PC-9 (cell line): ENCODE data around the gene HACE1.

Source experiments
- EZH2 ChIP-seq: fragments of 200-600 bp; sonication (generic); IDR thresholded peaks from 2 replicates; pipeline ENCODE4 v1.8.0; 2017; ENCODE audit warnings: antibody characterized with exemption, low read depth
- TF ChIP-seq, protein P1 (sequence below): fragments of 200-600 bp; sonication (generic); conservative IDR thresholded peaks from 2 replicates; pipeline ENCODE4 v1.6.1; 2017; ENCODE audit warnings: mixed run types, antibody characterized with exemption, mild to moderate bottlenecking, moderate library complexity

DNA sequence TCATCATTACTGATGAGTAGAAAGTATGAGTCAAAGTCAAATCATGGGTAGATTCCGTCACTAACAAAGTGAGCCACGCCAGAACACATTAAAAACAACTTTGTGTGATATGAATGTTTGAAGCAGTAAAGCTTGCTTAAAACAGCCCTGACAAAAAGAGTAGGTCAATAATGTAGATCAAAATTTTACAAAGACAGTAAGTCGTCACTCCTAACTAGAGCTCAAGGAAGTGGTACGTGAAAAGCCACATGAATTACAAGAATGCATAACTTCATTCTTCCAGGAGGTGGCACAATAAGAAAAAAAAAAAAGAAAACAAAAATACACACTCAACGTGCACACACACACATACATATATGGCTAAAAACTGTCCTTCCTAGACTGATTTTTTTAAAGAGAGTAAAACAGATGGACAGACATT is 69.9 kb downstream of the HACE1 start:
- TF ChIP-seq, protein P1, sequence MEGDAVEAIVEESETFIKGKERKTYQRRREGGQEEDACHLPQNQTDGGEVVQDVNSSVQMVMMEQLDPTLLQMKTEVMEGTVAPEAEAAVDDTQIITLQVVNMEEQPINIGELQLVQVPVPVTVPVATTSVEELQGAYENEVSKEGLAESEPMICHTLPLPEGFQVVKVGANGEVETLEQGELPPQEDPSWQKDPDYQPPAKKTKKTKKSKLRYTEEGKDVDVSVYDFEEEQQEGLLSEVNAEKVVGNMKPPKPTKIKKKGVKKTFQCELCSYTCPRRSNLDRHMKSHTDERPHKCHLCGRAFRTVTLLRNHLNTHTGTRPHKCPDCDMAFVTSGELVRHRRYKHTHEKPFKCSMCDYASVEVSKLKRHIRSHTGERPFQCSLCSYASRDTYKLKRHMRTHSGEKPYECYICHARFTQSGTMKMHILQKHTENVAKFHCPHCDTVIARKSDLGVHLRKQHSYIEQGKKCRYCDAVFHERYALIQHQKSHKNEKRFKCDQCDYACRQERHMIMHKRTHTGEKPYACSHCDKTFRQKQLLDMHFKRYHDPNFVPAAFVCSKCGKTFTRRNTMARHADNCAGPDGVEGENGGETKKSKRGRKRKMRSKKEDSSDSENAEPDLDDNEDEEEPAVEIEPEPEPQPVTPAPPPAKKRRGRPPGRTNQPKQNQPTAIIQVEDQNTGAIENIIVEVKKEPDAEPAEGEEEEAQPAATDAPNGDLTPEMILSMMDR, result peak; percentile 57
- TF ChIP-seq EZH2, result no peak
